ENCODE results near the gene CSF2RB.

DNA sequence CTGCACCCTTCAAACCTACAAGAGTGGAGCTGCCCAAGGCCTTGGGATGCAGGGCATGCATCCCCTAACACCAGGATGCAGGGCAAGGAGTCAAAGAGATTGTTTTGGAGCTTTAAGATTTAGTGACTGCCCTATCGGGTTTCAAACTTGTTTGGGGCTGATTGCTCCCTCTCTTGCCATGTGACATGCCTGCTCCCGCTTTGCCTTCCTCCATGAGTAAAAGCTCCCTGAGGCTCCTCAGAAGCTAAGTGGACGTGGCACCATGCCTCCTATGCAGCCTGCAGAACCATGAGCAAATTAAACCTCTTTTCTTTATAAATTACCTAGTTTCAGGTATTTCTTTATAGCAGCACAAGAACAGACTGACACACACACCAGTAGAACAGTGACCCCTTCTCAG is 15.8 kb upstream of the CSF2RB start:
- TF ChIP-seq, protein P1, sequence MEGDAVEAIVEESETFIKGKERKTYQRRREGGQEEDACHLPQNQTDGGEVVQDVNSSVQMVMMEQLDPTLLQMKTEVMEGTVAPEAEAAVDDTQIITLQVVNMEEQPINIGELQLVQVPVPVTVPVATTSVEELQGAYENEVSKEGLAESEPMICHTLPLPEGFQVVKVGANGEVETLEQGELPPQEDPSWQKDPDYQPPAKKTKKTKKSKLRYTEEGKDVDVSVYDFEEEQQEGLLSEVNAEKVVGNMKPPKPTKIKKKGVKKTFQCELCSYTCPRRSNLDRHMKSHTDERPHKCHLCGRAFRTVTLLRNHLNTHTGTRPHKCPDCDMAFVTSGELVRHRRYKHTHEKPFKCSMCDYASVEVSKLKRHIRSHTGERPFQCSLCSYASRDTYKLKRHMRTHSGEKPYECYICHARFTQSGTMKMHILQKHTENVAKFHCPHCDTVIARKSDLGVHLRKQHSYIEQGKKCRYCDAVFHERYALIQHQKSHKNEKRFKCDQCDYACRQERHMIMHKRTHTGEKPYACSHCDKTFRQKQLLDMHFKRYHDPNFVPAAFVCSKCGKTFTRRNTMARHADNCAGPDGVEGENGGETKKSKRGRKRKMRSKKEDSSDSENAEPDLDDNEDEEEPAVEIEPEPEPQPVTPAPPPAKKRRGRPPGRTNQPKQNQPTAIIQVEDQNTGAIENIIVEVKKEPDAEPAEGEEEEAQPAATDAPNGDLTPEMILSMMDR (IDR thresholded peaks at IDR 0.05 in 2 of 3, conservative IDR thresholded peaks at IDR 0.05 in 1 of 3; ENCODE audit: control insufficient read depth in 2 of 3, extremely low read depth in 1 of 3, insufficient read depth in 1 of 3, low read depth in 3 of 3, low read length in 3 of 3), result no peak
- TF ChIP-seq BHLHE40 (IDR thresholded peaks at IDR 0.05; ENCODE audit: borderline replicate concordance in 1 of 2, low read depth in 2 of 2, low read length in 1 of 2), result no peak
- TF ChIP-seq, protein P2, sequence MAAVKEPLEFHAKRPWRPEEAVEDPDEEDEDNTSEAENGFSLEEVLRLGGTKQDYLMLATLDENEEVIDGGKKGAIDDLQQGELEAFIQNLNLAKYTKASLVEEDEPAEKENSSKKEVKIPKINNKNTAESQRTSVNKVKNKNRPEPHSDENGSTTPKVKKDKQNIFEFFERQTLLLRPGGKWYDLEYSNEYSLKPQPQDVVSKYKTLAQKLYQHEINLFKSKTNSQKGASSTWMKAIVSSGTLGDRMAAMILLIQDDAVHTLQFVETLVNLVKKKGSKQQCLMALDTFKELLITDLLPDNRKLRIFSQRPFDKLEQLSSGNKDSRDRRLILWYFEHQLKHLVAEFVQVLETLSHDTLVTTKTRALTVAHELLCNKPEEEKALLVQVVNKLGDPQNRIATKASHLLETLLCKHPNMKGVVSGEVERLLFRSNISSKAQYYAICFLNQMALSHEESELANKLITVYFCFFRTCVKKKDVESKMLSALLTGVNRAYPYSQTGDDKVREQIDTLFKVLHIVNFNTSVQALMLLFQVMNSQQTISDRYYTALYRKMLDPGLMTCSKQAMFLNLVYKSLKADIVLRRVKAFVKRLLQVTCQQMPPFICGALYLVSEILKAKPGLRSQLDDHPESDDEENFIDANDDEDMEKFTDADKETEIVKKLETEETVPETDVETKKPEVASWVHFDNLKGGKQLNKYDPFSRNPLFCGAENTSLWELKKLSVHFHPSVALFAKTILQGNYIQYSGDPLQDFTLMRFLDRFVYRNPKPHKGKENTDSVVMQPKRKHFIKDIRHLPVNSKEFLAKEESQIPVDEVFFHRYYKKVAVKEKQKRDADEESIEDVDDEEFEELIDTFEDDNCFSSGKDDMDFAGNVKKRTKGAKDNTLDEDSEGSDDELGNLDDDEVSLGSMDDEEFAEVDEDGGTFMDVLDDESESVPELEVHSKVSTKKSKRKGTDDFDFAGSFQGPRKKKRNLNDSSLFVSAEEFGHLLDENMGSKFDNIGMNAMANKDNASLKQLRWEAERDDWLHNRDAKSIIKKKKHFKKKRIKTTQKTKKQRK (IDR thresholded peaks at IDR 0.05; ENCODE audit: low read depth, low read length), result no peak

Measured in GM12878 (cell line).